DLD1 (cell line): ENCODE data around the gene CA9.
"Not testable (repeated sequence)": the region's sequence is repeated elsewhere in the genome, so short reads cannot be mapped to it uniquely, and the experiment has no call there.

ENCODE experiments used
- in situ Hi-C: cut with HindIII; loops from 2 replicates; pipeline ENCODE4 v1.10.0; 2017; ENCODE audit warnings: low sequenced_read_pairs

The CA9 gene

DNA sequence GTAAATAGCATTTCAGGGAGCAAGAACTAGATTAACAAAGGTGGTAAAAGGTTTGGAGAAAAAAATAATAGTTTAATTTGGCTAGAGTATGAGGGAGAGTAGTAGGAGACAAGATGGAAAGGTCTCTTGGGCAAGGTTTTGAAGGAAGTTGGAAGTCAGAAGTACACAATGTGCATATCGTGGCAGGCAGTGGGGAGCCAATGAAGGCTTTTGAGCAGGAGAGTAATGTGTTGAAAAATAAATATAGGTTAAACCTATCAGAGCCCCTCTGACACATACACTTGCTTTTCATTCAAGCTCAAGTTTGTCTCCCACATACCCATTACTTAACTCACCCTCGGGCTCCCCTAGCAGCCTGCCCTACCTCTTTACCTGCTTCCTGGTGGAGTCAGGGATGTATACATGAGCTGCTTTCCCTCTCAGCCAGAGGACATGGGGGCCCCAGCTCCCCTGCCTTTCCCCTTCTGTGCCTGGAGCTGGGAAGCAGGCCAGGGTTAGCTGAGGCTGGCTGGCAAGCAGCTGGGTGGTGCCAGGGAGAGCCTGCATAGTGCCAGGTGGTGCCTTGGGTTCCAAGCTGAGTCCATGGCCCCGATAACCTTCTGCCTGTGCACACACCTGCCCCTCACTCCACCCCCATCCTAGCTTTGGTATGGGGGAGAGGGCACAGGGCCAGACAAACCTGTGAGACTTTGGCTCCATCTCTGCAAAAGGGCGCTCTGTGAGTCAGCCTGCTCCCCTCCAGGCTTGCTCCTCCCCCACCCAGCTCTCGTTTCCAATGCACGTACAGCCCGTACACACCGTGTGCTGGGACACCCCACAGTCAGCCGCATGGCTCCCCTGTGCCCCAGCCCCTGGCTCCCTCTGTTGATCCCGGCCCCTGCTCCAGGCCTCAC lies at the start of gene CA9:
TSS of gene CA9 (plus strand) at position 797 of the 893 bp plus-strand sequence. CDS start at position 829, 32 bp downstream.
- in situ Hi-C loops = no loop called here

- in situ Hi-C loops = no loop called here
These were observed 46.2 kb upstream of the CA9 start for GRCh38 chr9:35627575-35627974.

- in situ Hi-C loops = no loop called here
These were observed 45.2 kb upstream of the CA9 start for GRCh38 chr9:35628389-35628991.

DNA sequence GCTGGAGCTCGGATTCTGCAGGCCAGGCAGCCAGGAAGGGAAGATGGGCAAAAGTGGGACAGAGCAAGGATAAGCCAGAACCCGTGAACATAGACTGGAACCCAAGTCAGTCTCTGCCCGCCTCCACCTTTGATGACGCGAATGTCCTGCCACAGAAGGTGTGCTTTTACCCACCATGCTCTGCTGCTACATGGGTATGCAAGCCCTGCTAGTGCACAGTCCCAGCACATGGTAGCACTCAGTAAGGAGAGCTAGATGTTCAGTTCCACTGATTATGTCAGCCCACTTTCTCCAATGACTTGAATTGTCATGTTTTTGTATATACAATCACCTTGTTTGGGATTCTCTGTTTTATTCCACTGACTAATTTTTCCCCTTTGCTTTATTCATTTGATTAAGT lies 44.1 kb upstream of the CA9 start:
- in situ Hi-C loops = no loop called here

- in situ Hi-C loops = no loop called here
These were observed 38.0 kb upstream of the CA9 start for GRCh38 chr9:35635730-35636129.

DNA sequence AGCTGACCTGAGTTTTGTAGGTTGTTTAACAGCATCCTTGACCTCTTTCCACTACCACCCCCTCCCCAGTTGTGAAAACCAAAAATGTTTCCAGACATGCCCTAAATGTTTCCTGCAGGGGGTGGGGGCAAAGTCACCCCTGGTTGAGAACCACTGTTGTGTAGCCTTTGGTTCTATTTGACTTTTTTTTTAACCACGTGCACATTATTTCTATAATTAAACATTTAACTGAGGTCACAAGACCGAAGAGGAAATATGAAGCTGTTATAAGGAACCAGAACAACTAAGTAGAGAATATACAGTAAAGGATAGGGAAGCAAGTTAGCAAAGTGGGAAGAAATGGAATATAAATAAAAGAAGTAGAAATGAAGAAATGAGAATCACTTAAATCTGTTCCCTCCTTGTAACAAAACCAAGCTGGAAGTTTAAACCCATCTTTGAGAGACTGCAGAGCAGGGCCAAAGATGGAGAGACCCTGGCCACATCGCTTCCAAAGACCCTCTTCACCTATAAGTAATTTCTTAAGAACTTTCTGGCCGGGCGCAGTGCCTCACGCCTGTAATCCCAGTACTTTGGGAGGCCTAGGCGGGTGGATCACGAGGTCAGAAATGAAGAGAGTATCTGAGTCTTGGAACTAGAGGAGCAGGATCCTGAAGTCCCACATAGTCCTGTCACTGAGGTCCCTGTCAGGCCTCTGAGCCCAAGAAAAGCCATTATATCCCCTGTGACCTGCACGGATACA lies 37.4 kb upstream of the CA9 start:
- in situ Hi-C loops = no loop called here

DNA sequence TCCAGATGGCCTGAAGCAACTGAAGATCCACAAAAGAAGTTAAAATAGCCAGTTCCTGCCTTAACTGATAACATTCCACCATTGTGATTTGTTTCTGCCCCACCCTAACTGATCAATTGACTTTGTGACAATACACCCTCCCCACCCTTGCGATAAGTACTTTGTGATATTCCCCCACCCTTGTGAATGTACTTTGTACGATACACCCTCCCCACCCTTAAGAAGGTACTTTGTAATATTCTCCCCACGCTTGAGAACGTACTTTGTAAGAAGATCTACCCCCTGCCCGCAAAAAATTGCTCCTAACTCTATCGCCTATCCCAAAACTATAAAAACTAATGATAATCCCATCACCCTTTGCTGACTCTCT lies 36.9 kb upstream of the CA9 start:
- in situ Hi-C loops = not testable (repeated sequence)

DNA sequence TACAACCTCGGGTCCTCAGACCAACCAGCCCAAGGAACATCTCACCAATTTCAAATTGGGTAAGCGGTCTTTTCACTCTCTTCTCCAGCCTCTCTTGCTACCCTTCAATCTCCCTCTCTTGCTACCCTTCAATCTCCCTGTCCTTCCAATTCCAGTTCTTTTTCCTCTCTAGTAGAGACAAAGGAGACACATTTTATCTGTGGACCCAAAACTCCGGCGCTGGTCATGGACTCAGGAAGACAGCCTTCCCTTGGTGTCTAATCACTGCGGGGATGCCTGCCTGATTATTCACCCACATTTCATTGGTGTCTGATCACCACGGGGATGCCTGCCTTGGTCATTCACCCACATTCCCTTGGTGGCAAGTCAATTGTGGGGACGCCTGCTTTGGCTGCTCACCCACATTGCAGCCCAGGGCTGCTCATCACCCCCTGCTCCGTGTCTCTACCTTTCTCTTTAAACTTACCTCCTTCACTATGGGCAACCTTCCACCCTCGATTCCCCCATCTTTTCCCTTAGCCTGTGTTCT lies 36.2 kb upstream of the CA9 start:
- in situ Hi-C loops = not testable (repeated sequence)

- in situ Hi-C loops = not testable (repeated sequence)
These were observed 35.0 kb upstream of the CA9 start for GRCh38 chr9:35638751-35639150.

DNA sequence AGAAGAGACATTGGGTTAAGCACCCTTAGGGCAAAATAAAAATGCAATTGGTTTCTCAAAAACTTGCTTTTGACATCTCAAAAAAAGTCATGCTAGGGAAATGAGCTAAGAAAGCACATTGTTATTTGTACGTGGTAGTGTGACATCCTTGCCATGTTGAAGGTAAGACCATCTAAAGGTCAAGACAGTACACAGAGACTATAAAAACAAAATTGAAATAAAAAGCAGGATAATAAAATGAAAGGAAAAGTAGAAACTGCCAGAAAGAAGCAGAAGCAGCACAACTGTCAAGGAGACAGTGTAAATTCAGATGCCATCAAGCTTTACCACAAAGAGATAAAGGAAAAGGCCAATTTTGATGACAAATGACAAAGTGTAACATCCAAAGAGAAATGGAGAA lies 34.5 kb upstream of the CA9 start:
- in situ Hi-C loops = not testable (repeated sequence)

GRCh38 chr9:35639631-35640030 lies 34.1 kb upstream of the CA9 start:
- in situ Hi-C loops = no loop called here

DNA sequence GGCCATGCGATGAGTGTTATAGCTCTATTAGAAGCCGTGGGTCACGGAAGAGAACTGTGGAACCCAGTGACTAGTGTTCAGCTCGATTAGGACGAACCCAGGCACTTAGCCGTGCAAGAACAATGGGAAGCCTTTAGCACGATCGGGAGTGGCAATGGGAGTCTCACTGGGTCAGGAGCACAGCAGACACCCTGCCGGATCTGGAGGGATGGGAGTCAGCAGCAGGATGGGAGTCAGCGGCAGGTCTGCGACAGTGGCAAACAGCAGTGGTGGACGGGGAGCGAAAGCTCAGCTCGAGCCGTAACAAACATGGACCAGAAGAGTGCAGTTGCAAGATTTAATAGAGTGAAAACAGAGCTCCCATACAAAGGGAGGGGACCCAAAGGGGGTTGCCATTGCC lies 33.3 kb upstream of the CA9 start:
- in situ Hi-C loops = not testable (repeated sequence)

DNA sequence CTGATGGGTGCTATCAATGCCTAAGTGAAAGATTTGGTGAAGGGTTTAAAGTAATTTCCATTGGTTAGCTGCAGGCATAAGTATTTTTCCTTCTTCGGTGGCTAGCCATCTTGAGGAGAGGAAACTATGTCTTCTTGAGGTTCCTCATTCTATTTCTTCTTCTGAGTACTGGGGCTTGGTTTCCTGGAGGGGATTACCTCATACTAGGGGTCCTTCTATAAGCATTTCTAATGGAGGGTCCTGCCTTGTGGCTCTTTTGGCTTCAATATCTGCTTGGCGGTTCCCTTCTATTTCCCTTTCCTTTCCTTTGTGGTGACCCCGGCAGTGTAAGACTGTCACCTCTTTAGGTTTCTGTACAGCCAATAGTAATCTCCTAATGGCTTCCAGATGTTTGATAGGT lies 32.2 kb upstream of the CA9 start:
- in situ Hi-C loops = not testable (repeated sequence)

GRCh38 chr9:35643046-35643445 lies 30.7 kb upstream of the CA9 start:
- in situ Hi-C loops = no loop called here

- in situ Hi-C loops = not testable (repeated sequence)
These were observed 28.0 kb upstream of the CA9 start for GRCh38 chr9:35645736-35646135.

GRCh38 chr9:35646153-35646532 lies 27.6 kb upstream of the CA9 start:
- in situ Hi-C loops = no loop called here

- in situ Hi-C loops = no loop called here
These were observed 27.0 kb upstream of the CA9 start for GRCh38 chr9:35646533-35647265.

DNA sequence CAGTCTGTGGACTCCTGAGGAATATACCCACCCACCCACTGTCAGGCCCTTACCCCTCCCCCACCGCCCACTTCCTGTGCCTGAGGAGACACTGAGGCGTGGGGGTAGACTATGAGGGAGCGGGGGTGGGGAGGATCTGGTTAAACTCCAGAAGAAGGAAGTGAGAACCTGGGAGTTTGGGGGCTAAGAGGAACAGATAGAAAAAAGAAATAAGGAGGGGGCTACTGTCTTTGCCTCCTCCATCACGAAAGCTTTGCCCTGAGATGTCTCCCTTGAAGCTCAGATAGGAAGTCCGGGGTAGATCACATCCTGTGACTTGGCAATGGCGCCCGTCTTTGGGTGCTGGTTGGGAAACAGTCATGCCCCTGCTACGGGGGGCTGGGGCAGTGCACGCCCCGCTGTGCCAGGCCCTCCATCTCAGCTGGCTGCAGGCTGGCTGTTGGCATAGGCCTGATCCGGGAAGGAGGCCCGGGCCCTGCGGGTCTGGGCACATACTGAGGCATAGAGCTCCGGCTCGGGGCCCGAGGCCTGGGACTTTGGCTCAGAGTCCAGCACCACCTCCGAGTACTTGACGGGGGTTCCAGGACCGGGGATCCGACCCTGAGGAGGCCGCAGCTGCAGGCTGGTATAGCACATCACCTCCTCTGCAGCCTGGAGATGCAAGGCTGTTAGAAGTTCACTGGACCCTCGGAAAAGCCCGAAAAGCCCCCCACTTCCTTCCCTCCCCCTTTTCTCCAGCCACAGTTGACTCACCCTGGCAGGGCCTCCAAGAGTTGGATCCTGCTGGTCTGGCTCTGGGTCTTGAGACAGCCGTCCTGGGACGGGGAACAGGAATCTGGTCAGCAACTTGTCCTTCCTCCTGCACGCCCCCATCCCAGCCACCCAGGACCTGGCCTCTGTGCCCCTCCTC lies 24.0 kb upstream of the CA9 start:
- in situ Hi-C loops = no loop called here

DNA sequence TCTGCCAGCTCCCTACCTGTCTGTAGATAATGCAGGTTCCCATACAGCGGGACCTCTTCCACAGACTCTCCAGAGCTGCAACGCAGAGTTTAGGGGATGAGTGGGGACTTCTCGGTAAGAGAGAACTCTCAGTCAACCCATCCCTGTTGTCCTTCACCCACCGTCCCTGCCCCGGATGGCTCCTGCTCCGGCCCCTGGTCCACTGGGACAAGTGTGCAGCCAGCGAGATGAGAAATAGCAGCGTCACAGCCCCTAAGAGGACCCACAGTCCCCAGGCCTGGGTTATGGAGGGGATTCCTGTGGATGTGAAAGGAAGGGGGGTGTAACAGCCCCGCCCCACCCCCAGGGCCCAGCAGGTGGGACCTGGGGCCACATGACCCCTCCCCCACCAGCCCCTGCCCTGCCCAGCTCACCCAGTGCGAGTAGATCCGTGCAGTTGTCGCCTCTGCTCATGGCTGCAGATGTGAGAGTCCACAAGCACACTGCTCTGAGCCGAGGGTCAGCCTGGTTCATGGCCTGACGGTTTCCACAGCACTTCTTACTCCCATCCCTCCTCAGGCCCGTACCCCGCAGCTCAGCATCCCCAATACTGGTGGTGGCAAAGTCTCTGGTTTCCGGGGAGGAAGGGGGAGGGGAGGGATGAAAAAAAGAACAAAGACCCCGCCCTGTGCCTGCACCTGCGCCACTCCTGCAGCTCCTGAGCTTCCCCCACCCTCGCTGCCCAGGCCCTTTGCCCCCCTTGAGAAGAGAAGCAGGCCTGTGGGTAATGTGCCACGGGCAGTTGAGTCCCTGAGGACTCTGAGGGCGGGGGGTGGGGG lies 23.2 kb upstream of the CA9 start, which contains the start of gene SIT1:
TSS of gene SIT1 (minus strand) at position 591 of the 818 bp plus-strand sequence. CDS start at position 513, 78 bp downstream.
- in situ Hi-C loops = no loop called here
